Measurements from ENCODE around the gene PBXIP1.
A peak's percentile ranks its signal among the peaks of the same experiment; 100 is the strongest.

Gene PBXIP1

DNA sequence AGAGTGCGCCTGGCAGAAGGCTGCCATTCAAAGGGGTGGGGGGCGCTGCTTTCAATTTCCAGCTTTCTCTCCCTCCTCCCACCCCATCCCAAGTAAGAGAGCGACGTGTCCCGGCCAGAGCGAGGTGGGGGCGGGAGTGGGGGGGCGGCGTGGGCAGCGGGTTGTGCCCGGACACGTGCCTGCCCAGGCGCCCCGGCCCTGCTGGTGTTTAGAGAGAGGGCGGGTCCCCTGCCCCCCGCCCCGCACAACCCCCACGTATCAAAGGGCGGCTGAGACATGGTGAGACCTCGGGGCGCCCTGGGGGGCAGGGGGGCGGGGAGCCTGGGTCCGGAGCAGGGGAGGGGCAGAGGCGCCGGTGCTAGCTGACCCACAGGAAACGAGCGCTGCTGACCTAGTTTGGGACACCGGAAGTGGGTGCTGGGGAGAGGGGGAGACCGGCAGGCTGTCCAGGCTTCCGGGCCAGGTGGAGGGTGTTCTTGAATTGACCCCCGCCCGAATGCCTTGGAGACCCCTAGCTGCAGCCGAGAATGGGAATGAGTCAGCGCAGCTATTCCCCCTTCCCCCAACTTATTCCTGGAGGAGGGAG lies 48.0 kb upstream of the PBXIP1 start:
- Histone ChIP-seq H3K79me2 (ENCODE audit: low read length) (peaks cover 59% of the 10 kb centered on the region), H3K9ac (ENCODE audit: low read length) (peak overlapping the region; percentile 96), H4K20me1 (ENCODE audit: insufficient read depth, low read length) (peaks cover 19% of the 10 kb centered on the region), H3K9me3 (ENCODE audit: insufficient read depth, low read length) (no peaks in the 10 kb centered on the region), H3K27me3 (ENCODE audit: low read depth, low read length) (no peaks in the 10 kb centered on the region), H3K36me3 (replicated peaks; ENCODE audit: low read depth, low read length) (peaks cover 10% of the 10 kb centered on the region), H3K4me2 (ENCODE audit: low read length) (peak overlapping the region; percentile 97), H3K27ac (ENCODE audit: low read length) (peak overlapping the region; percentile 92), H3K4me1 (ENCODE audit: low read length) (peaks cover 53% of the 10 kb centered on the region), H2AFZ (ENCODE audit: low read depth, low read length) (no peak overlapping the region), H3K4me3 (ENCODE audit: low read length) (peak overlapping the region; percentile 93)
- TF ChIP-seq EZH2phosphoT487 (IDR thresholded peaks at IDR 0.05; ENCODE audit: low read depth), result no peak
- TF ChIP-seq, protein P1, sequence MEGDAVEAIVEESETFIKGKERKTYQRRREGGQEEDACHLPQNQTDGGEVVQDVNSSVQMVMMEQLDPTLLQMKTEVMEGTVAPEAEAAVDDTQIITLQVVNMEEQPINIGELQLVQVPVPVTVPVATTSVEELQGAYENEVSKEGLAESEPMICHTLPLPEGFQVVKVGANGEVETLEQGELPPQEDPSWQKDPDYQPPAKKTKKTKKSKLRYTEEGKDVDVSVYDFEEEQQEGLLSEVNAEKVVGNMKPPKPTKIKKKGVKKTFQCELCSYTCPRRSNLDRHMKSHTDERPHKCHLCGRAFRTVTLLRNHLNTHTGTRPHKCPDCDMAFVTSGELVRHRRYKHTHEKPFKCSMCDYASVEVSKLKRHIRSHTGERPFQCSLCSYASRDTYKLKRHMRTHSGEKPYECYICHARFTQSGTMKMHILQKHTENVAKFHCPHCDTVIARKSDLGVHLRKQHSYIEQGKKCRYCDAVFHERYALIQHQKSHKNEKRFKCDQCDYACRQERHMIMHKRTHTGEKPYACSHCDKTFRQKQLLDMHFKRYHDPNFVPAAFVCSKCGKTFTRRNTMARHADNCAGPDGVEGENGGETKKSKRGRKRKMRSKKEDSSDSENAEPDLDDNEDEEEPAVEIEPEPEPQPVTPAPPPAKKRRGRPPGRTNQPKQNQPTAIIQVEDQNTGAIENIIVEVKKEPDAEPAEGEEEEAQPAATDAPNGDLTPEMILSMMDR (IDR thresholded peaks at IDR 0.05; ENCODE audit: low read depth, low read length), result peak; percentile 4; the same call in 1 of the 2 replicates

DNA sequence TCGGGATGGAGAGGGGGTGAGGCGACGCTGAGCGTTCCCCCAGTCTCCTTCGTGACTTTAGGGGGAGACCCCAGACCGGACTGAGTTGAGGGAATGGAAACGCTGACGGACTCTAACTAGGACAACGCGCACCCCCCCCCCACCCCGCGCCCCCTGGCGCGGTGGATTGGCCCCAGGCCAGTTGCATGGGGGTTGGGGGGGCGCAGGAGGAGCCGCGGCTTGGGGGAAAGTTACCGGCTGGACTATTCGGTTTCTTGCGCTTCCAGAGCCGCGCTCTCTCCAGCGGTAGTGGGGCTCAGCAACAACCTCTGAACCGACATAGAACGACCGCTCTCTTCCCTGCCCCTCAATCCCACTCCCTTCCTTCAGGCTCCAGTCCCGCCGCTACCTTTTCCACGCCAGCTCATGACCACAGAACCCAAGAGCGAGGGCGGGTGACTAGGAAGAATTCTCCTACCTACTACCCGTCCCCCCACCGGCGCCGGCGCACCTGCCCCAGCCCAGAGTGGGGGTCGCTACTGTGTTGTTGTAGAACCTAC lies 47.4 kb upstream of the PBXIP1 start:
- Histone ChIP-seq H3K36me3 (replicated peaks; ENCODE audit: low read depth, low read length) (peaks cover 7% of the 10 kb centered on the region), H3K4me1 (ENCODE audit: low read length) (peaks cover 51% of the 10 kb centered on the region), H2AFZ (ENCODE audit: low read depth, low read length) (no peak overlapping the region), H3K27ac (ENCODE audit: low read length) (peak overlapping the region; percentile 92), H4K20me1 (ENCODE audit: insufficient read depth, low read length) (peaks cover 14% of the 10 kb centered on the region), H3K4me3 (ENCODE audit: low read length) (peak overlapping the region; percentile 93), H3K4me2 (ENCODE audit: low read length) (peak overlapping the region; percentile 97), H3K9me3 (ENCODE audit: insufficient read depth, low read length) (no peaks in the 10 kb centered on the region), H3K9ac (ENCODE audit: low read length) (peak overlapping the region; percentile 96), H3K27me3 (ENCODE audit: low read depth, low read length) (no peaks in the 10 kb centered on the region), H3K79me2 (ENCODE audit: low read length) (peaks cover 56% of the 10 kb centered on the region)
- TF ChIP-seq, protein P1 (IDR thresholded peaks at IDR 0.05; ENCODE audit: low read depth, low read length), result no peak; the same call in 1 of the 2 replicates
- no peak for TF ChIP-seq EZH2phosphoT487 (IDR thresholded peaks at IDR 0.05; ENCODE audit: low read depth)

DNA sequence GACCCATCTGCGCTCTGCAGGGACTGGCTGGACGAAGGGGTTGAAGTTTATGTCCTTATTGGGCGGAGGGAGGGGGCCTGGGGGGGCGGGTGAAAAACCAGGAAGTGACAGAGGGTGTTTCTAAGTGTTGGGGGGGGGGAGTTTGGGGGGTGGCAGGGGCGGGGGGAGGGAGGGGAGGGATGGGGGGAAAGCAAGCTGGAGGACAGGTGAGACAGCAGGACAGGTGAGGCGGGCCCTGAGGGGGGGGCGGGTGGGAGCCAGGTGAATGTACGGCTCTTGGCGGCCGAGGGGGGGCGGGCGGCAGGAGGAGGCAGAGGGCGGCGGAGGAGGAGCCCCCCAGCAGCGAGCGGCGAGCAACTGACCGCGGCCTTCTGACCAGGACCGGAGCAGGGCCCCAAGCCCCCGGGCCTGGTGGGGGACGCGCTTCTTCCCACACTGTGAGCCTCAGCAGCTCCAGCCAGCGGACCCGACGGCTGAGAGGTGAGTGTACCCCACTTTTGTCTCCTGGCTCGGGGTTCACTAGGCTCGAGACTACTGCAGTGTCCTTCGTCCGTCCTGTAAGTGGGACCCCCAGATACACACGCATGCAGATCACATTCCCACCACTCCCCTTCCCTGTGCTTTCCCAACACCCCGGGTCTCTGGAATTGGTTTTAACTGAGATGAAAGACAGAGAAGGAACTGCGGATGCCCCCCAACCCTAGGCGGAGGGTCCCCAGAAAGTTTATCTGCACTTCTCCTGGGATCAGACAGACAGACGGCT lies 46.7 kb upstream of the PBXIP1 start, which contains the start of gene ZBTB7B:
Gene ZBTB7B, plus strand, starts transcription at position 339 of the 763 bp plus-strand sequence. CDS start 11,859 bp downstream, outside the sequence.
- peak within 1 kb of the TSS; percentile 95 for H3K27ac ChIP-seq (ENCODE audit: low read length)
- peaks cover 9% of the 10 kb centered on the region for H4K20me1 ChIP-seq (ENCODE audit: insufficient read depth, low read length)
- H3K36me3 ChIP-seq (replicated peaks; ENCODE audit: low read depth, low read length), result peaks cover 7% of the 10 kb centered on the region
- H3K27me3 ChIP-seq (ENCODE audit: low read depth, low read length), result no peaks in the 10 kb centered on the region
- no peaks in the 10 kb centered on the region for H3K9me3 ChIP-seq (ENCODE audit: insufficient read depth, low read length)
- TF ChIP-seq, protein P1 (IDR thresholded peaks at IDR 0.05; ENCODE audit: low read depth, low read length), result no peak
- TF ChIP-seq EZH2phosphoT487 (IDR thresholded peaks at IDR 0.05; ENCODE audit: low read depth), result no peak
- peak within 1 kb of the TSS; percentile 93 for H3K4me3 ChIP-seq (ENCODE audit: low read length)
- H2AFZ ChIP-seq (ENCODE audit: low read depth, low read length), result no peak within 1 kb of the TSS
- H3K9ac ChIP-seq (ENCODE audit: low read length), result peak within 1 kb of the TSS; percentile 96
- H3K79me2 ChIP-seq (ENCODE audit: low read length), result peaks cover 50% of the 10 kb centered on the region
- peak within 1 kb of the TSS; percentile 97 for H3K4me2 ChIP-seq (ENCODE audit: low read length)
- H3K4me1 ChIP-seq (ENCODE audit: low read length), result peaks cover 51% of the 10 kb centered on the region

Data from OCI-LY3 (cell line).